Germinal center (tissue), 1 donor: ENCODE data around the gene NCF4.

Experiments used
- DNase-seq: peaks from one replicate; pipeline ENCODE4 v3.0.0; 2012; ENCODE audit warnings: mixed read lengths, low spot score

Gene NCF4

GRCh38 chr22:36838119-36839030 is 22.4 kb upstream of the NCF4 start:
- no peak for DNase-seq

GRCh38 chr22:36839356-36840073 is 21.3 kb upstream of the NCF4 start:
- no peak for DNase-seq

GRCh38 chr22:36840106-36840505 is 20.7 kb upstream of the NCF4 start:
- no peak for DNase-seq

- no peak for DNase-seq
These were observed 14.5 kb upstream of the NCF4 start for GRCh38 chr22:36846271-36846670.

GRCh38 chr22:36846949-36847348 is 13.9 kb upstream of the NCF4 start:
- no peak for DNase-seq

- no peak for DNase-seq
These were observed 10.8 kb upstream of the NCF4 start for GRCh38 chr22:36850056-36850455.

GRCh38 chr22:36850682-36851081 is 10.1 kb upstream of the NCF4 start:
- no peak for DNase-seq

GRCh38 chr22:36852056-36852973 is 8.5 kb upstream of the NCF4 start:
- no peak for DNase-seq

GRCh38 chr22:36853407-36854099 is 7.3 kb upstream of the NCF4 start:
- DNase-seq, result peak; percentile 86

- no peak for DNase-seq
These were observed 5.3 kb upstream of the NCF4 start for GRCh38 chr22:36855478-36855877.

GRCh38 chr22:36856121-36856791 is 4.5 kb upstream of the NCF4 start:
- DNase-seq, result peak; percentile 83

GRCh38 chr22:36856792-36857135 is 4.0 kb upstream of the NCF4 start:
- DNase-seq, result no peak

- DNase-seq, result no peak
These were observed 2.6 kb upstream of the NCF4 start for GRCh38 chr22:36858156-36858555.

GRCh38 chr22:36858966-36859365 is 1.8 kb upstream of the NCF4 start:
- DNase-seq, result no peak

GRCh38 chr22:36860017-36860416 is 789 bp upstream of the NCF4 start:
- no peak for DNase-seq

GRCh38 chr22:36860438-36860820 is 377 bp upstream of the NCF4 start:
- DNase-seq, result no peak

GRCh38 chr22:36862251-36863242 is 1.7 kb downstream of the NCF4 start:
- DNase-seq, result peak; percentile 70

GRCh38 chr22:36863281-36863680 is 2.5 kb downstream of the NCF4 start:
- no peak for DNase-seq

GRCh38 chr22:36863979-36864378 is 3.2 kb downstream of the NCF4 start:
- no peak for DNase-seq
